Tibial artery (tissue), 4 donors: ENCODE measurements around the gene GJC2.
A peak's percentile ranks its signal among the peaks of the same experiment; 100 is the strongest.

Experiments
- DNase-seq, 2 donors: peaks; one replicate each; pipeline ENCODE4 v3.0.0-alpha.2; 2019
- H3K27ac ChIP-seq, 2 donors: fragments of 200-600 bp; sonication (generic) in 1 of 2; 1 replicate in 1 of 2; 2 replicates in 1 of 2; pipeline ENCODE4 v1.5.1; 2018 to 2019; ENCODE audit warnings: mild to moderate bottlenecking in 1 of 2
- H3K27me3 ChIP-seq, 2 donors: fragments of 200-600 bp; sonication (generic) in 1 of 2; one replicate each; pipeline versions ENCODE4 v1.5.1 to v1.6.0; 2016 to 2019
- H3K36me3 ChIP-seq, 3 donors: fragments of 200-600 bp; sonication (generic) in 2 of 3; one replicate each; pipeline ENCODE4 v1.5.1; 2016 to 2019; ENCODE audit warnings: mild to moderate bottlenecking in 2 of 3
- H3K4me1 ChIP-seq, 4 donors: fragments of 200-600 bp; sonication (generic) in 2 of 4; 1 replicate in 3 of 4; 2 replicates in 1 of 4; pipeline ENCODE4 v1.5.1; 2016 to 2019
- H3K4me3 ChIP-seq, 2 donors: fragments of 200-600 bp; sonication (generic) in 1 of 2; 1 replicate in 1 of 2; 2 replicates in 1 of 2; pipeline ENCODE4 v1.5.1; 2018 to 2019; ENCODE audit warnings: mild to moderate bottlenecking in 2 of 2
- H3K9me3 ChIP-seq, 3 donors: fragments of 200-600 bp; sonication (generic) in 1 of 3; one replicate each; pipeline ENCODE4 v1.5.1; 2016 to 2019
- intact Hi-C: fragments of 100-400 bp; cut with DNase I; formaldehyde crosslinking; loops from one replicate; pipeline ENCODE4 v1.15.0; 2023; ENCODE audit warnings: low total_unique reads
- TF ChIP-seq, protein P1 (sequence below), 2 experiments: fragments of 200-600 bp in 1 of 2; fragments of 450-650 bp in 1 of 2; IDR thresholded peaks; one replicate each; pipeline ENCODE4 v1.5.1; 2017 to 2019; ENCODE audit warnings: antibody characterized with exemption in 2 of 2, mild to moderate bottlenecking in 1 of 2, moderate library complexity in 1 of 2

Gene GJC2

DNA sequence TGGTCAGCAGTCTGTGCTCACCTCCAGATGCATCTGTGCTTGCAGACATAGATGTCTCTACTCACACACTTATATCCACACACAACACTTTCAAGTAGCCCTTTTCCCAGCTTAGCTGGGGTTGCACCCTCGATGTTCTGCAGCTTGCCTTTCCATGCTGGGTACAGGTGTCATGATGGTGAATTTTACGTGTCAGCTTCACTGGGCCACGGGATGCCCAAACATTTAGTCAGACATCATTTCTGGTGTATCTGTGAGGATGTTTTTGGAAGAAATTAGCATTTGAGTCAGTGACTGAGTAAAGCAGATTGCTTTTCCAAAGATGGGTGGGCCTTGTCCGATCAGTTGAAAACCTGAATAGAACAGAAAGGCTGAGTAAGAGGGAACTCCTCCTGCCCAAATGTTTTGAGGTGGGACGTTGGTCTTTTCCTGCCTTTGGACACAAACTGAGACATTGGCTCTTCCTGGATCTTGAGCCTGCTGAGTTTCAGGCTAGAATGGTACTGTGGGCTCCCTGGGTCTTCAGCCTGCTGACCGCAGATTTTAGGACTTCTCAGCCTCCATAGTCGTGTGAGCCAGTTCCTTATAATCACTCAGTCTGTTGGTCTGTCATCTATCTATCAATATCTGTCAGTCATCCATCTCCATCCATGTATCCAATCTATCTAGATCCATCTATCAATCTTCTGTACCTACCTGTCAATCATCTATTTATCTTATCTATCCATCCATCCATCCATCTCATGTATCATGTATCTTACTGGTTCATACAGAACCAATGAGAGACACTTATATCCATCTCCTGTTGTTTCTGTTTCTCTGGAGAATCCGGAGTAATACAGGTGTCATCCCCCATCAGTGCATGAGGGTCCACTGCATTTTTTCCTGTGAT lies 45.4 kb downstream of the GJC2 start:
- H3K4me3 ChIP-seq: no peak overlapping the region
- peaks cover 0 to 19% (median 4%) of the 10 kb centered on the region in 3 donors for H3K9me3 ChIP-seq
- DNase-seq: no peak
- TF ChIP-seq, protein P1, sequence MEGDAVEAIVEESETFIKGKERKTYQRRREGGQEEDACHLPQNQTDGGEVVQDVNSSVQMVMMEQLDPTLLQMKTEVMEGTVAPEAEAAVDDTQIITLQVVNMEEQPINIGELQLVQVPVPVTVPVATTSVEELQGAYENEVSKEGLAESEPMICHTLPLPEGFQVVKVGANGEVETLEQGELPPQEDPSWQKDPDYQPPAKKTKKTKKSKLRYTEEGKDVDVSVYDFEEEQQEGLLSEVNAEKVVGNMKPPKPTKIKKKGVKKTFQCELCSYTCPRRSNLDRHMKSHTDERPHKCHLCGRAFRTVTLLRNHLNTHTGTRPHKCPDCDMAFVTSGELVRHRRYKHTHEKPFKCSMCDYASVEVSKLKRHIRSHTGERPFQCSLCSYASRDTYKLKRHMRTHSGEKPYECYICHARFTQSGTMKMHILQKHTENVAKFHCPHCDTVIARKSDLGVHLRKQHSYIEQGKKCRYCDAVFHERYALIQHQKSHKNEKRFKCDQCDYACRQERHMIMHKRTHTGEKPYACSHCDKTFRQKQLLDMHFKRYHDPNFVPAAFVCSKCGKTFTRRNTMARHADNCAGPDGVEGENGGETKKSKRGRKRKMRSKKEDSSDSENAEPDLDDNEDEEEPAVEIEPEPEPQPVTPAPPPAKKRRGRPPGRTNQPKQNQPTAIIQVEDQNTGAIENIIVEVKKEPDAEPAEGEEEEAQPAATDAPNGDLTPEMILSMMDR (IDR thresholded peaks at IDR 0.05): no peak
- intact Hi-C loops: no loop called here
- no peaks in the 10 kb centered on the region for H3K4me1 ChIP-seq
- no peaks in the 10 kb centered on the region for H3K27me3 ChIP-seq
- no peak overlapping the region for H3K27ac ChIP-seq
- H3K36me3 ChIP-seq: peaks cover under 1 to 6% (median 4%) of the 10 kb centered on the region in 3 donors

DNA sequence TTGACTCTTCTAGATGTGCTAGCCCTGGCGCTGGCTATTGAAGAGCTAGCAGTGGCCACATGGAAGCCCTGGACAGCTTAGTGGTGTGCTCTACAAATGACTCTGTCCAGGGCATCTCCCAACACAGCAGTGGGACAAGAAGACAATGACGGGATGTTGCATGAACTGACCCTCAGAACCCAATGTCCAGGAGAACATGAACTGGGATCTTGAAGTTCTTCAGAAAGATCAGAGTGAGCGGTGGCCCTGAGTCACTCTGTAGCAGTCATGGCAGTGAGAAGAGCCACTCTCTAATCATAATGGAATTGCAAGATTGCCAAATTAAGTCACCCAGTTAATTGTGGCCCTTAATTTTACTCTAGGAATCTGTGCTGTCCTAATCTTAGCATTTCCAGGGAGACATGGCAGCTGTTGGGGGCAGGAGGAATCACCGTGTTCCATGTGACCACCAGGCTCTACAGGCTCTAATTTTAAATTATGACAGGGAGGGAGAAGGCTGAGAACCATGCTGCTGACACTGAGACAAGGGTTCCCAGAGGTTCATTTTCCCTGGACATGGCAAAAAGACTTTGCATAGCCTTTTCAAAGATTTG lies 47.9 kb downstream of the GJC2 start:
- Histone ChIP-seq H3K9me3 (peaks cover 0 to 19% (median 4%) of the 10 kb centered on the region in 3 donors), H3K27me3 (no peaks in the 10 kb centered on the region), H3K4me3 (no peak overlapping the region), H3K27ac (no peak overlapping the region), H3K36me3 (peaks cover 4 to 12% (median 6%) of the 10 kb centered on the region in 3 donors), H3K4me1 (no peaks in the 10 kb centered on the region)
- DNase-seq: no peak
- TF ChIP-seq, protein P1 (IDR thresholded peaks at IDR 0.05): no peak
- intact Hi-C loops: no loop called here

DNA sequence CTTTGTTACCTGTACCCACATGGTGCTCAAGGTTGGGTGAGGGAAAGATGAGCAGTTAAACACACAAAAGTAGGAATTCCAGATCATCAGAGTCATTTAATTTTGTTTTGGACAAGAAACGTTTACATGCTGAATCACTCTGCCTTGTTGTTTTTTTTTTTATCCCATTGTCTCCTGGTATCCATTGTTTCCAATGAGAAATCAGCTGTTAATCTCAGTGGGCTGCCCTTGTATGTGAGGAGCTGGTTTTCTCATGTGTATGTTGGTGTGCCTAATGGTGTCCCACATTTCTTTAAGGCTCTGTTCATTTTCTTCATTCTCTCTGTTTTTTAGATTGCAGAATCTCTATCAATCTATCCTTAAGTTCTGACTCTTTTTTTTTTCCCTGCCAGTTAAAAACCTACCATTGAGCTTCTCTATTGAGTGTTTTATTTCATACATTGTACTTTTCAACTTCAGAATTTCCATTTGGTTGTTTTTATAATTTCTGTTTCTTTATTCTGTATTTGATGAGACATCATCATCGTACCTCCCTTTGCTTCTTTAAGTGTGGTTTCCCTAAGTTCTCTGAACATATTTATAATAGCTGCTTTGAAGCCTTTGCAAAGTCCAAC lies 49.4 kb downstream of the GJC2 start:
- intact Hi-C loops: no loop called here
- Histone ChIP-seq H3K9me3 (peaks cover 0 to 19% (median 4%) of the 10 kb centered on the region in 3 donors), H3K36me3 (peaks cover 4 to 12% (median 6%) of the 10 kb centered on the region in 3 donors), H3K27ac (no peak overlapping the region), H3K4me1 (no peaks in the 10 kb centered on the region), H3K4me3 (no peak overlapping the region), H3K27me3 (no peaks in the 10 kb centered on the region)
- DNase-seq: no peak
- TF ChIP-seq, protein P1 (IDR thresholded peaks at IDR 0.05): no peak

DNA sequence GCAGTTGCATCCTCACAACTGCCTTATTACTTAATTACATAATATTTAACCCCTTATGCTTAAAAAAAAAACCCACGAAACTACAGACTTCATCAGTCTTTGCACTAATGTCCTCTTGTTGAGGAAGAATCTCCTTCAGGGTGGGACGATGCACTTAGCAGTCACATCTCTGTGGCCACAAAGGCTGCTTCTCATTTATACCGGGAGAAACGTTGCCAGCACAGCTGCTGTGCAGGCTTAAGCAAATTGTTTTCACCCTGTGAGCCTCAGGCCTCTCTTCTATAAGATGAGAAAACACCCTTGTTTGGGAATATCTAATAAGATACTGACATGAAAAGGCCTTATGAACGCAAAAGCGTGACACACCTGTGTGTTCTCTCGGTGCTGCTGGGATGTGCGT lies 55.2 kb downstream of the GJC2 start:
- intact Hi-C loops: no loop called here
- TF ChIP-seq, protein P1 (IDR thresholded peaks at IDR 0.05): no peak
- Histone ChIP-seq H3K36me3 (peaks cover 0 to 8% (median 6%) of the 10 kb centered on the region in 3 donors), H3K27me3 (peaks cover 0 to 28% of the 10 kb centered on the region in 2 donors), H3K9me3 (peaks cover 0 to 1% (median 0%) of the 10 kb centered on the region in 3 donors), H3K4me3 (no peak overlapping the region), H3K27ac (no peak overlapping the region), H3K4me1 (peaks cover 0 to 2% (median 0%) of the 10 kb centered on the region in 4 donors)
- no peak for DNase-seq

DNA sequence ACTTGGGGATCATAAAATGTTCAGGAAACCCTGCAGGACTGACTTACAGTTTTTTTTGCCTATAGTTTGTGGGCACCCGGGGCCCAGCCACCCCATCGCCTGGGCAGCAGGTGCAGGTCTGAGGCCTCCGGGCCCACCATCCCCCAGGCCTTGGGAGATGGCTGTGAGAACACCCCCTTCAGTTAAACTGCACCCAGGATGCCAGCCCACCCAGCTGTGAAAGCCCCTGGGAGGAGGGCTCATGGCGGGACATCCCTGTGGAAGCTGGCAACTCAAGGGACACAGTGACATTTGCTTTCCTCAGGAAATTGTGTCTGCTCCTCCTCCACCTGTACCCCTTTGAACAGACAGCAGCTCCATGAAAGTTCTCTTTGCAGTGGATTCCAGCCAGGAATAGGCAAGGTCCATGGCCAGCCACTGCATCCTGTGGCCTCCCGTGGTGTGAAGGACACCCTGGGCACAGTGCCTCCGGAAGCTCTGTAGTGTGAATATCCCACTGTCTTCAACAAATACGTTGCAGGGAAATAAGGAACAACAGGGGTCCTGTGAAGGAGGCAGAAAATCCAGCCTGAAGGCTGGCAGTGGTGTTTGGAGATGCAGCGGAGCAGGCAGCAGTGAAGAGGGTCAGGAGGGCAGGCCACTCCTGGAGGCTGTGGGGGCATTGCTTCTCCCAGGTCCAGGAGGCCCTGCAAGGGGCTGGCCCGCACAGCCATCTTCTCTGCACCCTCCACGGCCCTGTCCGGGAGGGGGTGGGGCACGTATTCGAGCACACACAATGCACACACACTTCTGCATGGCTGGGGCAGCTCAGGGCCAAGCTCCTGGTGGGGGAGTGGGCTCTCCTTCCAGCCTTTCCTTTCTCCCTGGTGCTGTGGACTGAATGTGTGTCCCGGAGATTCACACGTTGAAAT lies 56.1 kb downstream of the GJC2 start:
- peaks cover 0 to 35% of the 10 kb centered on the region in 2 donors for H3K27me3 ChIP-seq
- peak in 1 of 2 donors; percentile 52 for DNase-seq
- H3K4me1 ChIP-seq: peaks cover 0 to 2% (median 0%) of the 10 kb centered on the region in 4 donors
- peaks cover 0 to under 1% (median 0%) of the 10 kb centered on the region in 3 donors for H3K36me3 ChIP-seq
- intact Hi-C loops: no loop called here
- no peak overlapping the region for H3K27ac ChIP-seq
- no peaks in the 10 kb centered on the region for H3K9me3 ChIP-seq
- no peak overlapping the region for H3K4me3 ChIP-seq
- TF ChIP-seq, protein P1 (IDR thresholded peaks at IDR 0.05): no peak
